ENCODE measurements around the gene ZBTB49. TPM values are rescaled to one million over a fixed set of nuclear protein-coding genes. Genes with fewer than 3 reads are reported as not detected.
A peak's percentile ranks its signal among the peaks of the same experiment; 100 is the strongest.

The ZBTB49 gene
- total RNA-seq, 1 donor from 2014 or later = 8.4 TPM

- no peak for DNase-seq
Measured at GRCh38 chr4:4281787-4282186, 8.3 kb upstream of the ZBTB49 start.

- DNase-seq = no peak
Measured at GRCh38 chr4:4284827-4285618, 5.0 kb upstream of the ZBTB49 start.

GRCh38 chr4:4288098-4288497, 2.0 kb upstream of the ZBTB49 start:
- no peak for DNase-seq

GRCh38 chr4:4289055-4289454, 996 bp upstream of the ZBTB49 start:
- no peak for DNase-seq

DNA sequence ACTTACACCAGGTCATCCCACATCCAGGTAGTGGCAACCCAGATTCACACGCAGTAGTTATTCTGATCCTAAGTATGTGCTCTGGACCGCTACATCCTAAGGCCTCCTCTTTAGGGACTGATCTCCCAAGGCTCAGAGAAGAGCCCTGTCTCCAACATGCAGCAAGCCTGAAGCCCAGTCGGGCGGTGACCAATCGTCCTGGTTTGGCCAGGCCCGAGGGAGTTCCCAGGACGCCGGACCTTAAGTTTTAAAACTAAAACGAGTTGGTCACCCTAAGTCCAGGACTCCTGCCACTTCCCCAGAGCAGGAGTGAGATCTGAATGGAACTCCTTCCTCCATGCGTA, 482 bp upstream of the ZBTB49 start:
- DNase-seq = no peak

DNA sequence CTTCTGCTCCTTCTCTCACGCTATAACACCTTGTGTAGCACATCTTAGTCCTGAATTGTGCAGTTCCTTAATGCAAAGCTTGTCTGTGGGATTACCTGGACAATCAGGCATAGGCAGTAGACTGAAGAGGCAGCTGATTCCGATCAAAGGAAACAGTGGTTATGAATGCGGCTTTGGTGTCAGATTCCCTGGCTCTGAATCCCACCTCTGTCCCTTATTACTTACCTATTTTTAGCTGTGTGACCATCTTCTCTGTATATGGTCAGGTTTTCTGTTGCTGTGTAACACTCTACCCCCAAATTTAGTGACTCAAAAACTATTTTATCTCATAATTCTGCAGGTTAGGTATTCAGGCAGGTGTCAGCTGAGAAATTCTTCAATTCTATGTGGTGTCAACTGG, 3.2 kb downstream of the ZBTB49 start:
- no peak for DNase-seq

DNA sequence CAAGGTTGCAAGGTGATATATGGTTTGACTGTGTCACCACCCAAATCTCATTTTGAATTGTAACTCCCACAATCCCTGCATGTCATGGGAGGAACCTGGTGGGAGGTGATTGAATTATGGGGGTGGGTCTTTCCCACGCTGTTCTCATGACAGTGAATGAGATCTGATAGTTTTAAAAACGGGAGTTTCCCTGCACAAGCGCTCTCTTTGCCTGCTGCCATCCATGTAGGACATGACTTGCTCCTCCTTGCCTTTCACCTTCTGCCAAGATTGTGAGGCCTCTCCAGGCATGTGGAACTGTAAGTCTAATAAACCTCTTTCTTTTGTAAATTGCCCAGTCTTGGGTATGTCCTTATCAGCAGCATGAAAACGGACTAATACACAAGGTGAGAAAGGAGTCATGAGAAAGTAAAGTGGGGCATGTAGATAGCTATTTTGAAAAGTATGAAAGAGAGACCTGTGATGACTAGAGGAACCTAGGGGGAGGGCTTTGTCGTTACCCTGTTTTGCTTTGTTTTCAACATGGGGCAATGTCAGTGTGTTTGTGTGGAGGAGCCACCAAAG, 6.3 kb downstream of the ZBTB49 start:
- no peak for DNase-seq

- DNase-seq = no peak
Measured at GRCh38 chr4:4299006-4299405, 9.0 kb downstream of the ZBTB49 start.

GRCh38 chr4:4302001-4302400, 11.9 kb downstream of the ZBTB49 start:
- no peak for DNase-seq

- no peak for DNase-seq
Measured at GRCh38 chr4:4302416-4302815, 12.4 kb downstream of the ZBTB49 start.

- DNase-seq = no peak
Measured at GRCh38 chr4:4306920-4307319, 16.9 kb downstream of the ZBTB49 start.

GRCh38 chr4:4308800-4309441, 18.9 kb downstream of the ZBTB49 start:
- DNase-seq = no peak

DNA sequence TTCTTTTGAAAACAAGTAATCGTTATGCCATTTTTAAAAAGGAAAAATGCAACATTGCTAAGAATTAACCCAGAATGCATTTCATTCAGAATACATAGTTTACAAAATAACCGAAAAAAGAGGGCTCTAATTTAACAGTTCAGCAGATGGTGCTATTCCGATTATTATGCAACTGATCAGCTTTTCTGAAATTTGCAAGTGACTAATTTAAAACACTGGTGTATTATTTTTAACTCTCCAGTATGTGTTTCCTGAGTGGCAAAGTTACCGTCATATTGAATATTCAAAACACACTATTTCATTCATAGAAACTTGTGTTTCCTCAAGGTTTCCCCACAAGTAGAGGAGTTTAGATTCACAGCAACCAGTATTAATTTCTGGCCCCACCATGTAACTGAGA, 21.1 kb downstream of the ZBTB49 start:
- DNase-seq = no peak

DNA sequence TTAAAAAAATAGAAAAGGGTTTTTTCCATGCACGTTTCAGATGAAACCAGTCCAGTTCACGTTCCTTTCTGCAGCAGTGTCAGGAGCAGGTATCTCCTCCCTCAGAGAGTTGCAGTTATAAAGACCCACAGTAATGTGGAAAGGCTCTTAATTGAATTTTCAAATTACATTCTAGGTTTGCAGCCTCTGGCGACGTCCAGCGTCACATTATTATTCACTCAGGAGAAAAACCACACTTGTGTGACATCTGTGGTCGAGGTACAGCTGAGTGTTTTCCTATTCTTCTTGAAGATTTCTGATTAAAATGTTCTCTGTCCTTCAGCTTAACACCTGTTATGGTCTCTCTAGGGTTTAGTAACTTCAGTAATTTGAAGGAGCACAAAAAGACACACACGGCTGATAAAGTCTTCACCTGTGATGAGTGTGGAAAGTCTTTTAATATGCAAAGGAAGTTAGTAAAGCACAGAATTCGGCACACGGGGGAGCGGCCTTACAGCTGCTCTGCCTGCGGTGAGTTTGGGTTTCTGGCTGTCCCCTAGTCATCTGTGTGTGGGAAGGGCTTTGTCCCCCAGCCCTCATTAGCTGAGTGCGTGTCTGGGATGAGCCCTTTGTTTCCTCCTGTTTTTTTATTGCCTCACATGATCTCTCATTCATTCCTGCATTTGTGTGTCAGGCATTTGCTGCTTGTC, 25.6 kb downstream of the ZBTB49 start:
- no peak for DNase-seq

- no peak for DNase-seq
Measured at GRCh38 chr4:4316150-4316495, 26.1 kb downstream of the ZBTB49 start.

DNA sequence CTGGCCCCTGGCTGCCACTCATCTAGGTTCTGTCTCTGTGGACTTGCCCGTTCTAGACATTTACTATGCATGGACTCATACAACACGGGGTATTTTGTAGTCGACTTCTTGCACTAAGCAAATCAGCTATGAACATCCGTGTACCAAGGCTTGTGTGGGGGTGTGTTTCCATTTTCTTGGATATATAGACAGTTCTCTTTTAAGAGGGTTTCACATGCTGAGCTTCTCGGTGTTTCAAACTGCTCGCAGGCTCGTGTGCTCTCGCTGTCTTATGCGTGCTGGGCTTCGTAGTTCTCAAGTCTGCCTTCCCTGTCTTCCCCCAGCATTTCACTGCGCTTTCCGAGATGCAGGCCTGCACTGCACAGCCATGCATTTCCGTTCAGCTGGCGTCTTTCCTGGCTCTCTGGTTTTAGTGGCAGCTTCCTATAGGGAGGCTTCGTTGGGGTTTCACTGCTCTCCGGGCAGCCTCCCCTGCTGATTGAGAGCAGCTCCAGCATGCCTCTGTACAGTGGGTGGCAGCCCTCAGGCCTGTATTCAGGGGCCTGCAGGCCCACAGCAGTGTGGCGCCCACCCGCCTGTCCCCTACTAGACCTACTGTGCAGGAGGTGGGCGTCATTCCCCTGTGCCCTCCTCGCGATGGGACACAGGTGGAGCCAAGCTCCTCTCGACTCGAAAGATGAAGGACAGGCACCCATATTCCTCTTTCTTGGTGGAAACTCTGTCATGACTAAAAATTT, 27.6 kb downstream of the ZBTB49 start:
- no peak for DNase-seq

GRCh38 chr4:4320528-4320927, 30.5 kb downstream of the ZBTB49 start:
- no peak for DNase-seq

- DNase-seq = peak; percentile 39
Measured at GRCh38 chr4:4320951-4321714, 31.1 kb downstream of the ZBTB49 start.

DNA sequence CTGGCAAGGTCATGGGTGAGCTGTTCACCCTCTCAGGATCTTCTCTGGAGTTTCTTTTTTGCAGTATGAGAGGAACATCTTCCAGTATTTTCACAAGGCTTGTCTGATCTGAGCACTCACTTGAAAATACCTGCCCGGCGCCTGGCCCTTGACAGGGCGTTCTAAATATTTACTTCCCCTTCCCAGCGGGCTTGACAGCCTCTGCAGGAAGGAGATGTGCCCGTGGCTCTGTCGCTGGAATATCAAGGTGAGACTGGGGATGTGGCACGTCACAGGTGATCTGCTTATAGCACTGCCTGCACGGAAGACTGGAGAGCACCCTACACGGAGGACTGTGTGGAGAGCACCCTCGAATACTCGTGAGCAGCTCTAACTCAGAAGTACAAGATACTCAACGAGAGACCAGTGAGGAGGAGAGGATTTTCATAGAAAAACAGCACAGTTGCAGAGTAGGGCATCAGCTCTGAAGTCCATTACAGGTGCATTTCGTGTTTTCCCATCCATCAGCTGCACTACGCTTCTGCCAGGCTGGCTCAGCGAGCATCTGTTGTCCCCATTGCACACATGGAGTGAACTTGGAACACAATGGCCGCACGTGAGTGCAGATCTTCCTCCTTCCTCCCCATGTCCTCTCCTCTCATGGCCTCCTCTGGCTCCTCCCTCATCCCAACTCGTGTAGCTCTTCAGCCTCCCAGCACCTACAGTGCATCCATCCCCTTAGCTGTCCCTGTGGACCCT, 32.1 kb downstream of the ZBTB49 start:
- DNase-seq = no peak

DNA sequence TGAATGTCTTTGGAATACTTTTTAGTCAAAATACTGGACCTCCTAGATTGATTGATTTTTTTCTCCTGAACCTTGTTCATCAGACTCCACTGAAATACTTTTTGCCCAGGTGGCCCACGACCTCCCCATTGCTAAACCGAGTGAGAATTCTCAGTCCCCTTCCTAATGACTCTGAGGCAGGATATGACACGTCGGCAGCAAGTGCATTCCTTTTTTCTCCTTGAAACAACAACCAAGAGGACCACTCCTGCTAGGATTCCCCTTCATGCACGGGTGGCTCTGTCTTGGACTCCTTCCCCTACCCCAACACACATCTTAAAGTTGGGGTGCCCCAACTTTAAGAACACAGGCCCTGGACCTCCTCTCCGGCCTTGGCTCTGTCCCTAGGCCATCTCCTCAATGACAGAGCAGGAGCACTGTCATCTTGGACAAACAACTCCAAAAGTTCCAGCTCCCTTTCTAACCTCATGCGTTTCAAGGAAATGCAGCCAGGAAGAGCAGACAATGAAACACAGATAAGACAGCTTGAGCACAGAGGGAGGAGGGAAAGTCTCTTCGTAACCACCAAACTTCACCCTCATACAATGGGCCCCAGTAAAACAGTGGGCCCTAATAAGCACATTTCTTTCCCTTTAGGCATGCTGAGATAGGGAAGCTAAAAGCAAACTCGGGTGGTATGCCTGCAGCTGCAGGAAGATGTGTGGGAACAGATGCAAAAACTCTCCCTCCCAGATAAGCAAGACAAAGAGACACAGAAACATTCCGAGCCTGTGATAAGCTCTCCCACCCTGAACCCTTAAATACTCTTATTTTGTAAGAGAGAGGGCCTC, 33.9 kb downstream of the ZBTB49 start:
- no peak for DNase-seq
